GM21737 (cell line): Measurements from ENCODE around the gene TTLL5.
A peak's percentile ranks its signal among the peaks of the same experiment; 100 is the strongest.

Experiments
- ATAC-seq: cut with Tn5 transposase; IDR thresholded peaks from one replicate; pipeline ENCODE4 v1.9.1; 2021; ENCODE audit warnings: mild to moderate bottlenecking, moderate library complexity; ENCODE audit not compliant: unreplicated experiment

TTLL5 gene

GRCh38 chr14:75857199-75857598, 196.2 kb downstream of the TTLL5 start:
- no peak for ATAC-seq

- no peak for ATAC-seq
These were observed 197.3 kb downstream of the TTLL5 start for GRCh38 chr14:75858362-75858761.

- ATAC-seq: no peak
These were observed 198.7 kb downstream of the TTLL5 start for GRCh38 chr14:75859746-75860145.

- ATAC-seq: no peak
These were observed 199.6 kb downstream of the TTLL5 start for GRCh38 chr14:75860561-75861160.

GRCh38 chr14:75861161-75861621, 200.1 kb downstream of the TTLL5 start:
- no peak for ATAC-seq

GRCh38 chr14:75863221-75863620, 202.2 kb downstream of the TTLL5 start:
- no peak for ATAC-seq

GRCh38 chr14:75864352-75864751, 203.3 kb downstream of the TTLL5 start:
- no peak for ATAC-seq

- no peak for ATAC-seq
These were observed 204.5 kb downstream of the TTLL5 start for GRCh38 chr14:75865531-75865930.

- ATAC-seq: no peak
These were observed 205.9 kb downstream of the TTLL5 start for GRCh38 chr14:75866970-75867369.

GRCh38 chr14:75871181-75871880, 210.3 kb downstream of the TTLL5 start:
- no peak for ATAC-seq

GRCh38 chr14:75875958-75876357, 214.9 kb downstream of the TTLL5 start:
- peak; percentile 94 for ATAC-seq

GRCh38 chr14:75876530-75876929, 215.5 kb downstream of the TTLL5 start:
- no peak for ATAC-seq

- no peak for ATAC-seq
These were observed 216.2 kb downstream of the TTLL5 start for GRCh38 chr14:75877292-75877691.

- no peak for ATAC-seq
These were observed 216.8 kb downstream of the TTLL5 start for GRCh38 chr14:75877884-75878283.

- ATAC-seq: no peak
These were observed 218.0 kb downstream of the TTLL5 start for GRCh38 chr14:75879031-75879430.

- no peak for ATAC-seq
These were observed 219.5 kb downstream of the TTLL5 start for GRCh38 chr14:75880512-75880911.

- no peak for ATAC-seq
These were observed 220.9 kb downstream of the TTLL5 start for GRCh38 chr14:75881994-75882393.

- no peak for ATAC-seq
These were observed 223.2 kb downstream of the TTLL5 start for GRCh38 chr14:75884198-75884611.

GRCh38 chr14:75885829-75886228, 224.8 kb downstream of the TTLL5 start:
- ATAC-seq: no peak

GRCh38 chr14:75886636-75887348, 225.7 kb downstream of the TTLL5 start:
- ATAC-seq: no peak

- no peak for ATAC-seq
These were observed 227.9 kb downstream of the TTLL5 start for GRCh38 chr14:75888945-75889344.

- ATAC-seq: no peak
These were observed 235.3 kb downstream of the TTLL5 start for GRCh38 chr14:75896341-75896740.
